ENCODE measurements around the gene NAA16. TPM values are rescaled to one million over a fixed set of nuclear protein-coding genes. Genes with fewer than 3 reads are reported as not detected.
"Not testable (repeated sequence)": the region's sequence is repeated elsewhere in the genome, so short reads cannot be mapped to it uniquely, and the experiment has no call there.

NAA16 gene
- total RNA-seq, 4 donors from 2014 or later, result 28.7 to 45.3 (median 37.6) TPM

DNA sequence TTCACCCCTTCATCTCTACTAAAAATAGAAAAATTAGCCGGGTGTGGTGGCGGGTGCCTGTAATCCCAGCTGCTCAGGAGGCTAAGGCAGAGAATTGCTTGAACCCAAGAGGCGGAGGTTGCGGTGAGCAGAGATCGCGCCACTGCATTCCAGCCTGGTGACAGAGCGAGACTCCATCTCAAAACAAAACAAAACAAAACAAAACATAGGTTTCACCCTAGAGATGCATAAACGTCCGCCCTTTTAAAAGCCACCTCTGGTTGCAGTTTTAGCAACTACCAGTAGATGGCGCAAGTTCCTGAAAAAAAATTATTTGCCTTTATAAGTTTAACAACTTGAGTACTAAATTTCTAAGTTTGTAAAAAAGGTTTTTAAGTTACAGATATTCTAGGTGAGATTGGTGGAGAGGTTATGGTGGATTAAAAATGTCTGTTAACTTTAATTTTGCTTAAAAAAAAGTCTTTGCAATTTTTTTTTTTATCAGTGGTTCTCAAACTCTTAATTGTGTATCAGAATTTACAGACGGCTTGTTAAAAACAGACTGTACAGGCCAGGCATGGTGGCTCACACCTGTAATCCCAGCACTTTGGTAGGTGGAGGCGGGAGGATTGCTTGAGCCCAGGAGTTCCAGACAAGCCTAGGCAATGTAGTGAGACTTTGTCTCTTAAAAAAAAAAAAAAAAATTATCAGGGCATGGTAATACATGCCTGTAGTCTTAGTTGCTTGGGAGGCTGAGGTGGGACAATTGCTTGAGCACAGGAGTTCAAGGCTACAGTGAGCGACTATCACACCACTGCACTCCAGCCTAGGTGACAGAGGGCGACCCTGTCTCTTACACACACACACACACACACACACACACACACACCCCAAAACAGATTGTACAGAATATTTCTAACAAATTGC, 42.1 kb downstream of the NAA16 start:
- Histone ChIP-seq H3K27ac (no peak overlapping the region), H3K4me1 (peaks cover 0 to 7% (median 0%) of the 10 kb centered on the region in 4 donors), H3K4me3 (no peak overlapping the region), H3K27me3 (no peaks in the 10 kb centered on the region), H3K9me3 (no peaks in the 10 kb centered on the region), H3K36me3 (peaks cover 0 to 31% (median 0%) of the 10 kb centered on the region in 3 donors)
- 53 to 54% methylated on average over 14 of the region's 14 CpGs for WGBS, 2 donors
- DNase-seq (ENCODE audit: low spot score in 2 of 2), result peak in 1 of 2 donors; percentile 41
- no peak for TF ChIP-seq POLR2A (IDR thresholded peaks at IDR 0.05)
- TF ChIP-seq, protein P1, sequence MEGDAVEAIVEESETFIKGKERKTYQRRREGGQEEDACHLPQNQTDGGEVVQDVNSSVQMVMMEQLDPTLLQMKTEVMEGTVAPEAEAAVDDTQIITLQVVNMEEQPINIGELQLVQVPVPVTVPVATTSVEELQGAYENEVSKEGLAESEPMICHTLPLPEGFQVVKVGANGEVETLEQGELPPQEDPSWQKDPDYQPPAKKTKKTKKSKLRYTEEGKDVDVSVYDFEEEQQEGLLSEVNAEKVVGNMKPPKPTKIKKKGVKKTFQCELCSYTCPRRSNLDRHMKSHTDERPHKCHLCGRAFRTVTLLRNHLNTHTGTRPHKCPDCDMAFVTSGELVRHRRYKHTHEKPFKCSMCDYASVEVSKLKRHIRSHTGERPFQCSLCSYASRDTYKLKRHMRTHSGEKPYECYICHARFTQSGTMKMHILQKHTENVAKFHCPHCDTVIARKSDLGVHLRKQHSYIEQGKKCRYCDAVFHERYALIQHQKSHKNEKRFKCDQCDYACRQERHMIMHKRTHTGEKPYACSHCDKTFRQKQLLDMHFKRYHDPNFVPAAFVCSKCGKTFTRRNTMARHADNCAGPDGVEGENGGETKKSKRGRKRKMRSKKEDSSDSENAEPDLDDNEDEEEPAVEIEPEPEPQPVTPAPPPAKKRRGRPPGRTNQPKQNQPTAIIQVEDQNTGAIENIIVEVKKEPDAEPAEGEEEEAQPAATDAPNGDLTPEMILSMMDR (IDR thresholded peaks at IDR 0.05), result peak; percentile 63 to 87 (median 77)

DNA sequence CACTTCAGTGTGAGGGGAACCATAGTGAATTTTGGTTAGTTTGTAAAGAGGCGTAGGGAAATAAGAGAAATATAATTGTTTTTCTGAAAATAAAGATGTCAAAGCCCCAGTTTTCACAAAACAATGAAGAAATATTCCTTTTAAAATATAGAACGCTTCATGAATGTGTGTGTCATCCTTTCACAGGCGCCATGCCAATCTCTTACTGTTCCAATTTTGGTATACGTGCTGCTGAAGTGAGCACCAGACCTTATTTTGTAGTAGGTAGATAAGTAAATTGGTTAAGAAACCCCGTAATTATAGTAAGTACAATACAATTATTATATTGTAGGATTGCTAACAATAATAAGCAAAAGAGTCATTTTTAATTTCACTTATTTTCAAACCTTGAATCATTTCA, 43.3 kb downstream of the NAA16 start:
- 68 to 76% methylated on average over 5 of the region's 5 CpGs for WGBS, 2 donors
- no peak for DNase-seq (ENCODE audit: low spot score in 2 of 2)
- Histone ChIP-seq H3K36me3 (peaks cover 0 to 41% (median 0%) of the 10 kb centered on the region in 3 donors), H3K4me1 (peaks cover 0 to 7% (median 0%) of the 10 kb centered on the region in 4 donors), H3K27ac (no peak overlapping the region), H3K27me3 (no peaks in the 10 kb centered on the region), H3K4me3 (no peak overlapping the region), H3K9me3 (no peaks in the 10 kb centered on the region)
- TF ChIP-seq, protein P1 (IDR thresholded peaks at IDR 0.05), result no peak
- TF ChIP-seq EP300 (IDR thresholded peaks at IDR 0.05), result no peak
- TF ChIP-seq POLR2A (IDR thresholded peaks at IDR 0.05), result no peak

DNA sequence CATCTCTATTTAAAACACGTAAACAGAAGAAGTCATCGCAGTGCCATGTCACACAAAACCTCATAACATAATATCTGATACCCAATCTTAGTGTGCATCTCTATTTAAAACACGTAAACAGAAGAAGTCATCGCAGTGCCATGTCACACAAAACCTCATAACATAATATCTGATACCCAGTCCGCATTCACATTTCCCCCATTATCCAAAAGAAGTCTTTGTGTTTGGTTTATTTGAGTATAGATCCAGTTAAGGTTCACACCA, 45.2 kb downstream of the NAA16 start:
- DNase-seq (ENCODE audit: low spot score in 2 of 2); H3K27me3 ChIP-seq; H3K27ac ChIP-seq; H3K4me3 ChIP-seq; H3K4me1 ChIP-seq; H3K9me3 ChIP-seq: not testable (repeated sequence)
- 94 to 98% methylated on average over 5 of the region's 5 CpGs for WGBS, 2 donors
- H3K36me3 ChIP-seq, result peaks cover 0 to 50% (median 0%) of the 10 kb centered on the region in 3 donors

DNA sequence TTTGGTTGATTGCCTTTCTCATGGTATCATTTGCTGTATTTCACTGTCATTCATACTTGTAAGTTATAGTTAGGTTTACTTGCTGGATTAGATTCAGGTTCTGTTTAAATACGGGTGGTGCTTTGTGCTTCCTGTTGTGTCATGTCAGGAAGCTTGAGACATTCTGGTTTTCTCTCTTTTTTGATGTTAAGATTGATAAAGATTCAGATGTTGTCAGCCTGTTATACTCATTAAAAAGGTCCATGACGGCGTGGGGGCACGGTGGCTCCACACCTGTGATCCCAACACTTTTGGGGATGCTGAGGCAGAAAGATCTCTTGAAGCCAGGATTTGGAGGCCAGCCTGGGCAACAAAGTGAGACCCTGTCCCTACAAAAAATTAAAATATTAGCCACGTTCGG, 45.7 kb downstream of the NAA16 start:
- Histone ChIP-seq H3K36me3 (peaks cover 0 to 54% (median 0%) of the 10 kb centered on the region in 3 donors), H3K4me3 (no peak overlapping the region), H3K27me3 (no peaks in the 10 kb centered on the region), H3K27ac (no peak overlapping the region), H3K9me3 (no peaks in the 10 kb centered on the region), H3K4me1 (peaks cover 0 to 7% (median 0%) of the 10 kb centered on the region in 4 donors)
- TF ChIP-seq EP300 (IDR thresholded peaks at IDR 0.05) (no peak), POLR2A (IDR thresholded peaks at IDR 0.05) (no peak)
- TF ChIP-seq, protein P1 (IDR thresholded peaks at IDR 0.05), result no peak
- no peak for DNase-seq (ENCODE audit: low spot score in 2 of 2)
- 85 to 89% methylated on average over 6 of the region's 6 CpGs for WGBS, 2 donors

DNA sequence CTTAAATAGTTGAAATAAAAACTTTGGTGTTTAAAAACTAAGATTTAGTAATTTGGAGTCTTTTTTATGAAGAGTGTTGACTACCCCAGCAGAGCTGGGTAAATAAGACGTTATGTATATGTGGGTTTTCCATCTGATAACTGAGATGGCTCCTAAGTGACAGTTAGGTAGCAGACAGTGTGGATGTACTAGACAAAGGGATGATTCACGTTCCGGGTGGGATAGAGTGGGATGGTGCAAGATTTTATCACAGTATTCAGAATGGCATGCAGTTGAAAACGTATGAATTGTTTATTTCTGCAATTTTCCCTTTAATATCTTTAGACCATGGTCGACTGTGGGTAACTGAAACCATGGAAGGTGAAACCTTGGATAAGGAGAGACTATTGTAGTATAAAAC, 50.4 kb downstream of the NAA16 start:
- no peak for DNase-seq (ENCODE audit: low spot score in 2 of 2)
- WGBS, 2 donors, result 46 to 56% methylated on average over 5 of the region's 5 CpGs
- Histone ChIP-seq H3K27ac (no peak overlapping the region), H3K36me3 (peaks cover 0 to 81% (median 6%) of the 10 kb centered on the region in 3 donors), H3K27me3 (no peaks in the 10 kb centered on the region), H3K9me3 (no peaks in the 10 kb centered on the region), H3K4me1 (no peaks in the 10 kb centered on the region), H3K4me3 (no peak overlapping the region)
- TF ChIP-seq, protein P1 (IDR thresholded peaks at IDR 0.05), result no peak
- TF ChIP-seq EP300 (IDR thresholded peaks at IDR 0.05), result no peak
- TF ChIP-seq POLR2A (IDR thresholded peaks at IDR 0.05), result no peak
